HepG2 (cell line): ENCODE measurements around the gene HSP90AB1. TPM values are rescaled to one million over a fixed set of nuclear protein-coding genes. Genes with fewer than 3 reads are reported as not detected.

Experiments
- GTF3A ChIP-seq: sonication (generic); formaldehyde crosslinking; conservative IDR thresholded peaks from 2 replicates; pipeline ENCODE4 v1.4.0; 2020; ENCODE audit warnings: mild to moderate bottlenecking, missing genetic modification reagents
- HDAC6 ChIP-seq: fragments of 200-600 bp; sonication (generic); IDR thresholded peaks from 2 replicates; pipeline ENCODE4 v1.7.0; 2017; ENCODE audit warnings: mild to moderate bottlenecking, antibody characterized with exemption, low read length, low read depth
- HOXA3 ChIP-seq: sonication (generic); formaldehyde crosslinking; IDR thresholded peaks from 2 replicates; pipeline ENCODE4 v1.5.0; 2020; ENCODE audit warnings: missing genetic modification reagents
- MED1 ChIP-seq: sonication (generic); formaldehyde crosslinking; IDR thresholded peaks from 2 replicates; pipeline ENCODE4 v1.4.0; 2020; ENCODE audit warnings: missing genetic modification reagents
- MTF1 ChIP-seq: sonication (generic); formaldehyde crosslinking; IDR thresholded peaks from 2 replicates; pipeline ENCODE4 v1.5.0; 2020; ENCODE audit warnings: missing genetic modification reagents
- MTF2 ChIP-seq: sonication (generic); formaldehyde crosslinking; IDR thresholded peaks from 2 replicates; pipeline ENCODE4 v1.5.0; 2020; ENCODE audit warnings: missing genetic modification reagents, borderline replicate concordance
- NCOA2 ChIP-seq: sonication (generic); formaldehyde crosslinking; IDR thresholded peaks from 2 replicates; pipeline ENCODE4 v1.8.0; 2022; ENCODE audit warnings: inconsistent platforms
- NFAT5 ChIP-seq: sonication (generic); formaldehyde crosslinking; IDR thresholded peaks from 2 replicates; pipeline ENCODE4 v1.4.0; 2020; ENCODE audit warnings: missing genetic modification reagents
- NR2F6 ChIP-seq, 2 experiments: IDR thresholded peaks; 2 replicates each; pipeline ENCODE4 v1.6.1; 2016; ENCODE audit warnings: antibody characterized with exemption in 1 of 2, mild to moderate bottlenecking in 1 of 2
- PHF21A ChIP-seq: sonication (generic); formaldehyde crosslinking; IDR thresholded peaks from 2 replicates; pipeline ENCODE4 v1.5.0; 2020; ENCODE audit warnings: mild to moderate bottlenecking, missing genetic modification reagents
- RAD21 ChIP-seq: fragments of 450-650 bp; formaldehyde crosslinking; IDR thresholded peaks from 2 replicates; pipeline ENCODE4 v1.5.0; 2020; ENCODE audit warnings: mild to moderate bottlenecking
- RBM22 ChIP-seq: fragments of 200-400 bp; formaldehyde crosslinking; optimal IDR thresholded peaks from 2 replicates; pipeline ENCODE3; 2017; ENCODE audit warnings: mild to moderate bottlenecking, low read length, moderate library complexity
- RCOR2 ChIP-seq: IDR thresholded peaks from 2 replicates; pipeline ENCODE4 v1.6.1; 2016; ENCODE audit warnings: missing biosample characterization, missing genetic modification reagents
- SAFB2 ChIP-seq: sonication (generic); formaldehyde crosslinking; IDR thresholded peaks from 2 replicates; pipeline ENCODE4 v1.5.1; 2020; ENCODE audit warnings: missing genetic modification reagents, low read depth, mild to moderate bottlenecking, borderline replicate concordance
- TCF7 ChIP-seq: sonication (generic); IDR thresholded peaks from 2 replicates; pipeline ENCODE4 v1.6.1; 2016; ENCODE audit warnings: antibody characterized with exemption, low read depth
- WIZ ChIP-seq: sonication (generic); formaldehyde crosslinking; IDR thresholded peaks from 2 replicates; pipeline ENCODE4 v1.5.1; 2020; ENCODE audit warnings: mild to moderate bottlenecking, missing genetic modification reagents
- ZBTB20 ChIP-seq: sonication (generic); formaldehyde crosslinking; IDR thresholded peaks from 2 replicates; pipeline ENCODE4 v1.8.1; 2023; ENCODE audit warnings: missing genetic modification reagents, low read depth, mild to moderate bottlenecking, borderline replicate concordance
- ZMAT3 ChIP-seq: sonication (generic); formaldehyde crosslinking; conservative IDR thresholded peaks from 2 replicates; pipeline ENCODE4 v1.7.0; 2021; ENCODE audit warnings: missing genetic modification reagents
- ZNF275 ChIP-seq: sonication (generic); formaldehyde crosslinking; IDR thresholded peaks from 2 replicates; pipeline ENCODE4 v1.8.0; 2022; ENCODE audit warnings: missing genetic modification reagents, mild to moderate bottlenecking, inconsistent platforms, borderline replicate concordance
- ZNF34 ChIP-seq: sonication (generic); formaldehyde crosslinking; IDR thresholded peaks from 2 replicates; pipeline ENCODE4 v1.4.0; 2020; ENCODE audit warnings: mild to moderate bottlenecking, missing genetic modification reagents, borderline replicate concordance
- ZNF343 ChIP-seq: sonication (generic); formaldehyde crosslinking; IDR thresholded peaks from 2 replicates; pipeline ENCODE4 v1.4.0; 2020; ENCODE audit warnings: mild to moderate bottlenecking, missing genetic modification reagents
- ZNF605 ChIP-seq: sonication (generic); formaldehyde crosslinking; IDR thresholded peaks from 2 replicates; pipeline ENCODE4 v1.8.0; 2022; ENCODE audit warnings: mild to moderate bottlenecking, missing genetic modification reagents
- ZNF720 ChIP-seq: sonication (generic); formaldehyde crosslinking; IDR thresholded peaks from 2 replicates; pipeline ENCODE4 v1.4.0; 2020; ENCODE audit warnings: missing genetic modification reagents
- ZNF790 ChIP-seq: sonication (generic); formaldehyde crosslinking; IDR thresholded peaks from 2 replicates; pipeline ENCODE4 v1.8.0; 2022; ENCODE audit warnings: missing genetic modification reagents, mild to moderate bottlenecking, borderline replicate concordance
- polyA plus RNA-seq, 8 experiments: library from polyadenylated mRNA; depleted of rRNA in 3 of 8; stranded (reverse) in 7 of 8; unstranded in 1 of 8; fragments of >200 nt; fragmentation: Illumina TruSeq in 4 of 8; extraction: Trizol in 4 of 8; gene quantifications; 2 replicates each; pipeline versions ENCODE4 v1.2.1 to v1.2.3, GENCODE V29; 2011 to 2016; ENCODE audit warnings: low read depth in 4 of 8, missing spikeins in 1 of 8, mixed read lengths in 1 of 8; ENCODE audit not compliant: insufficient read depth in 1 of 8
- total RNA-seq, 5 experiments: library from RNA; depleted of rRNA; stranded (reverse); fragments of >200 nt; fragmentation: Illumina TruSeq; extraction: Trizol; gene quantifications; 2 replicates each; pipeline ENCODE4 v1.2.3, GENCODE V29; 2016; ENCODE audit warnings: low read depth in 1 of 5

The HSP90AB1 gene
- total and polyA plus RNA-seq, 2 of the 13 experiments (the other 11 are each of a cell fraction or from before 2014, with no cell fraction given) = 1,325 to 1,472 TPM

- TF ChIP-seq NFAT5 (no peak), HOXA3 (peak; percentile 53), HDAC6 (no peak), MED1 (CRISPR knock-in tag) (peak; percentile 46), RCOR2 (CRISPR knock-in tag) (no peak), ZMAT3 (CRISPR knock-in tag) (peak; percentile 60; the same call in 1 of the 2 replicates), ZNF720 (CRISPR knock-in tag) (no peak), RAD21 (CRISPR knock-in tag) (no peak; the same call in 1 of the 2 replicates), ZNF605 (CRISPR knock-in tag) (peak; percentile 32; the same call in 1 of the 2 replicates), MTF1 (no peak), NCOA2 (CRISPR knock-in tag) (no peak), PHF21A (CRISPR knock-in tag) (no peak), MTF2 (CRISPR knock-in tag) (no peak), WIZ (CRISPR knock-in tag) (no peak), GTF3A (CRISPR knock-in tag) (no peak), NR2F6 (IDR thresholded peaks at IDR 0.05) (no peak), NR2F6 (CRISPR knock-in tag; IDR thresholded peaks at IDR 0.05) (no peak), ZBTB20 (no peak; the same call in 1 of the 2 replicates), ZNF275 (CRISPR knock-in tag) (peak; percentile 18), RBM22 (no peak), ZNF790 (CRISPR knock-in tag) (no peak; the same call in 1 of the 2 replicates), SAFB2 (CRISPR knock-in tag) (0 out of 2 replicates have a peak, but pooled peaks have one; percentile 60), TCF7 (no peak), ZNF34 (CRISPR knock-in tag) (0 out of 2 replicates have a peak, but pooled peaks have one; percentile 24), ZNF343 (peak; percentile 47; the same call in 1 of the 2 replicates)
These were observed 18.3 kb downstream of the HSP90AB1 start, which contains the start of gene NFKBIE (continued) for GRCh38 chr6:44265007-44265721.
